UCSD-AML1 (cell line): ENCODE data around the gene GPR108.
"Not testable (repeated sequence)": the region's sequence is repeated elsewhere in the genome, so short reads cannot be mapped to it uniquely, and the experiment has no call there.

ENCODE experiments used
- DNase-seq: peaks from one replicate; lab custom pipeline; 2025; ENCODE audit not compliant: unreplicated experiment; lab: John Stamatoyannopoulos, UW

Gene GPR108

DNA sequence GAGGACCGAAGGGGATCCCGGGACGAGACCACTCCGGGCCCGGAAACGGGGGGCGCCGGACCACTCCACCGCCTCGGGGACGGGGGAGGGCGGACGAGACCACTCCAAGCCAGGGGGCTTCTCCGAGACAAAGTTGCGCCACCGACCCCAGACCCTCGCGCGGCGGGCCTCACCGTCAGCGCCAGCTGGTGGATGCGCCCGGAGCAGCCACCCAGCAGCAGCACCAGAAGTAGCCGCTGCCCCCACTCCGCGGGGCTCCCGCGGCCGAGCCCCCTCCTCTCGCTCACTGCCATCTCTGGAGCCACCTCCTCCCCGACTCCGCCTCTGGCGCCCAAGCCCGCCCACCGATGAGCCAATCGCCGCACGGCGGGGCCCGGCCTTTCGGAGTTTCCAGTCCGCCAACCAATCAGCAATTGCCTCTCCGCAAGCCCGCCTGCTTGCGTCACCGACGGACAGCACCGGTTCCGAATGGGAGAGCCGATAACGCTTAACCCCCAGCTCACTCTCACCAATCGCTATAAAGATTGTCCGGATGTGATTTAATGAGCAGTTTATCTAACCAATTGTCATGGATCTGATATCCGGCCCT lies at the start of gene GPR108:
TSS of gene GPR108 (minus strand) at position 297 of the 589 bp plus-strand sequence. CDS start at position 293, 4 bp downstream.
- DNase-seq: peak; percentile 100

DNA sequence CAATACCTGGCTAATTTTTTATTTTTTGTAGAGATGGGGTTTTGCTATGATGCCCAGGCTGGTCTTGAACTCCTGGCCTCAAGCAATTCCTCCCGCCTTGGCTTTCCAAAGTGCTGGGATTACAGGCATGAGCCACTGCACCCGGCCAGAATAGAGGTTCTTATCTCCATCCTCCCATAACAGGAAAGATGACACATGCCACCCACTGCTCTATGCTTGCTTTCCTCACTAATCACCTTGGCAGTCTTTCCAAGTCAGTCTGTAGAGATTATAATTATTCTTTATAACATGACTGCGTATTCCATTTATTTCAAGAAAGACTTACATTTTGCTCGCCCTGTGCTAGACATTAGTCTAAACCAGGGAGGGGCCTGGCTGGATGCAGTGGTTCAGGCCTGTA lies 41.8 kb upstream of the GPR108 start:
- no peak for DNase-seq

DNA sequence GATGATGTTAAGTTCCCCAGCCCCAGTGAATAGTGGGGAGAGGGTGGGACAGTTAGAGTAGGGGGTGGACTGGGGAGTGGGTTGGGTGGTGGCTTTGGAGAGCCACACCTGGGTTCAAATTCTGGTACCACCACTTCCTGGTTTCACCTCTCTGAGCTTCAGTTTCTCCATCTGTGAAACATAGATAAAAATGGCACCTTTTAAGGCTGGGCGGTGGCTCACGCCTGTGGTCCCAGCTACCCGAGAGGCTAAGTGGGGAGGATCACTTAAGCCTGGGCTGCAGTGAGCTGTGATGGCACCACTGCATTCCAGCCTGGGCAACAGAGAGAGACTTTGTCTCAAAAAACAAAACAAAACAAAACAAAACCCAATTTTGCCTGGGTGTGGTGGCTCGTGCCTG lies 41.0 kb upstream of the GPR108 start:
- no peak for DNase-seq

DNA sequence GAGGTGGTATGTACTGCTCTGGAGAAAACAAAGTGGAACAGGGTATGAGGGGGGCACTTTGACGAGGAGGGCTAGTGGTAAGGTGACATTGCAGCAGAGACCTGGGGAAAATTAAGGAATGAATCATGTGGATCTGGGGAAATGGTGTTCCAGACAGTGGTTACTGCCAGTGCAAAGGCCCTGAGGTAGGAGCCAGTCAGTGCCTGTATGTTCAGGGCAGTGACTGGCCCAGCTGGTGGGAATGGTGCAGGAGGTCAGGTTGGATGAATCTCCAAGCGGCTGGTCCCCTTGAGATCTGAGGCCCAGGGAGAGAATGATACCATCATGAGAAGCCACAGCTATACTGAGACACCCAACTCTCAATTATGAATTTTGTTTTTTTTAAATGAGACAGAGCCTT lies 40.1 kb upstream of the GPR108 start:
- no peak for DNase-seq

DNA sequence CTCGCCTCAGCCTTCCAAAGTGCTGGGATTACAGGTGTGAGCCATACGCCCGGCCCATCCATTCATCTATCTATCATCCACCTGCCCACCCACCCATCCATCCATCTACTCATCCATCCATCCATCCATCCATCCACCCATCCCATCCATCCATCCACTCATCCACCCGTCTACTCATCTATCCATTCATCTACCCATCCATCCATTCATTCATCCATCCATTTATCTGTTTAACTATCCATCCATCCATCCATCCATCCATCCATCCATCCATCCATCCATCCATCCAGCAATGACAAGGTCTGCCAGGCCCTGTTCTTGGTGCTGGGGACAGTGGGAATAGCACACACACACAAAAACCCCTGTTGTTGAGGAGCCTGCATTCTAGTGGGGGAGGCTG lies 39.6 kb upstream of the GPR108 start:
- DNase-seq: no peak

DNA sequence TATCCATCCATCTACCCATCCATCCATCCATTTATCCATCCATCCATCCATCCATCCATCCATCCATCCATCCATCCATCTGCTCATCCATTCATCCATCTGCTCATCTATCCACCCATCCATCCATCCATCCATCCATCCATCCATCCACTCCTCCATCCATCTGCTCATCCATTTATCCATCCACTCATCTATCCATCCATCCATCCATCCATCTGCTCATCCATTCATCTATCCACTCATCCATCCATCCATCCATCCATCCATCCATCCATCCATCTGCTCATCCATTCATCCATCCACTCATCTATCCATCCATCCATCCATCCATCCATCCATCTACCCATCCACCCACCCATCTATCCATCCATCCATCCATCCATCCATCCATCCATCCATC lies 38.7 kb upstream of the GPR108 start:
- not testable (repeated sequence) for DNase-seq

DNA sequence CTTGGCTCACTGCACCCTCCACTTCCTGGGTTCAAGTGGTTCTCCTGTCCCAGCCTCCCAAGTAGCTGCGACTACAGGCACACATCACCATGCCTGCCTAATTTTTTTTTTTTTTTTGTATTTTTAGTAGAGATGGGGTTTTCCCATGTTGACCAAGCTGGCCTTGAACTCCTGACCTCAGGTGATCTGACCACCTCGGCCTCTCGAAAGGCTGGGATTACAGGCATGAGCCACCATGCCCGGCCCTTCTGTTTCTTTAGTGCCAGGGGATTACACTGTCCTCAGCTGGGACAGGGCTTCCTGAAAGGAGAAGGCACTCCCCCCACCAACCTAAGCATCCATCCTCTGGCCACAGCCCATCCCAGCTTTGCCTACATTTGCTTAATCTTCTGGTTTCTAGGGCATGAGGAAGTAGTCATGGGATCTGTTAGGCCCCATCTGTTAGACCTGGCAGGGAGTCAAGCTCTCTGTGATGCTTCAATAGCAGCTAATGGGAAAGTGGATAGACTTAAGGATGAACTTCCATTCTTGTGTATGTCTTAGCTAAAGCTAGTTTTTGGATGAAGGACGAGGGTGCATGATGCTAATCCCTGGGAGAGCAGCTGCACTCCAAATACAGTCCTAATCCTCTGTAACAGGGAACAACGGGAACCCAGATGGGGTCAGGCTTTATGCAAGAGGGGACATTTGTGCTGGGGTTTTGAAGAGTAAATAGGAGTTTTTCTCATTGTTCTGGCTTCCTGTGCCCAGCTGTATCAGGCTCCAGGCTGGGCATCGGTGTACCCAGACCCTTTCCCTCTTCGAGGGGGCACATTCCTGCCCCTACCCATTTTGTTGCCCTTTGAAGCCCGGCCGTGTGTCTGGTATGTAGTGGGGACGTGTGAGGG lies 37.7 kb upstream of the GPR108 start:
- DNase-seq: peak; percentile 18

DNA sequence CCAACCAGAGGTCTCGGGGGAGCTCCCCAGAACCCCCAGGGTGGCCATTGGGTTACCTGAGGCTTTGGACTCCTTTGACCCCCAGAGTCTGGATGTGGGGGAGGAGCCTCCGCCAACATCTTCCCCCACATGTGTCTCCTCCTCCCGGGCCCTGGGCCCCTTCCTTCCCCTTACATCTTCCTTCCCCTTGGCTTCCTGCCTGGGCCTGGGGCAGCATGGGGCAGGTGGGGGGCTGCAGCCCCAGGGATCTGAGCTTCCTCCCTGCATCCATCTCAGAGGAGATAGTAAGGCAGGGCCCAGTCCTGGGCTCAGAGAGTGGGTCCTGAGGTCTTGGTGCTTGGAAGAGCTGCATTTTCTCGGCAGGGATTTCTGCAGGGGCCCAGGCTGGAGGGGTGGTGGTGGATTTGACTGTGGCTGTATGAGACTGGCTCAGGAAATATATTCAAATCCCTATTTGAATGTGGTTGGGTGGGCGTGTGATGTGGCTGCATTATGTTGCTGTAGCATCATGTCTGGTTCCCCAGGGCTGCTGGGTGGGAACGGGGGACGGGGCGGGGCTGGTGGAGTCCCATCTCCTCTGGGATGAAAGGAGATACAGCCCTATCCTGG lies 36.0 kb upstream of the GPR108 start:
- DNase-seq: peak; percentile 79

DNA sequence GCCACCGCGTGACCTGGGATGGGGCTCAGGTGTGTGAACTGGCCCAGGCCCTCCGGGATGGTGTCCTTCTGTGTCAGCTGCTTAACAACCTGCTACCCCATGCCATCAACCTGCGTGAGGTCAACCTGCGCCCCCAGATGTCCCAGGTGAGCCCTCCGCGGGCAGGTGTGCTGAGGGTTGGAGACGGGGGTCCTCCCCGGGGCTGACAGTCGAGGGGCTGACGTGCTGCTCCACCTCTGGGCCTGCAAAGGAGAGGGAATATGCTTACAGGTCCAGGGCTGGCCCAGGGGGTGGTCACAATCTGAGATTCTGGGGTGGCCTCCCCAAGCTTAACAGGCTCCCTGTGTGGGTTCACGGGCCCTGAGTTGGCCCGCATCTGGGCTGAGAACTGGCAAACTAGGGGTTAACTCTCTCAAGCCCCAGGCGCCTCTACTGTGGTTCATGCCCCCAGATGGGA lies 35.5 kb upstream of the GPR108 start:
- DNase-seq: no peak

DNA sequence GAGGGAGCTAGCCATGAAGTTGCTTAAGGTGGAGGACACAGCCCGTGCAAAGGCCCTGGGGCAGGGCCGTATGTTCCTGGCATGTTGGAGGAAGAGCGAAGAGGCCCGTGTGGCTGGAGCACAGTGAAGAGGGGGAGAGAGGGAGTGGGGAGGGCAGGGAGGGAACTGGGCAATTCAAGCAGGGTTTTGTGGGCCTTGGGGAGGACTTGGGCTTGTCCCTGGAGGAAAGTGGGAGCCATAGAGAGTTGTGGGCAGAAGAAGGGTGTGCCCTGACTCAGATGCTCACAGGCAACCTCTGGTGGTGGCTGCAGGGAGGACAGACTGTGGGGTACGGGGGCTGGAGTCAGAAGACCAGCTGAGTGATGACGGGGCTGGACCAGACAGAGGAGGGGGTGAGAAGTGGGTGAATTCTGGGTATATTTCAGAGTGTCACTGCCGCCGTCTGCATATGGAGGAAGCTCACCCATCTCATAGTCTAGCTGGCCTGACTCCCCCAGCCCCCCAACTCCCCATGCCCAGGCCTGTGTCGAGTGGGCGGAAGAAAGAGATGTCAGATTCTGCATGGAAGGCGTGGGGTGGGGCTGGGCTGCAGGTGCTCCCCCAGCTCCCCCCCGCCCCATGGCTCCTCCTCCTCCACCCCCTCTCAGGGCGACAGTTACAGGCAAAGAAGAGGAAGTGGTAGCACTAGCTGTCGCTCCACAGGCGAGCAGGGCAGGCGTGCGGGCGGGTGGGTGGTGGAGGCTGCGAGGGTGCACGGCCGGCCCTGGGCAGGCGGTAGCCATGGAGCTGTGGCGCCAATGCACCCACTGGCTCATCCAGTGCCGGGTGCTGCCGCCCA lies 34.9 kb upstream of the GPR108 start, which contains the start of gene VAV1:
TSS of gene VAV1 (plus strand) at position 681 of the 838 bp plus-strand sequence. CDS start at position 781, 100 bp downstream.
- DNase-seq: peak; percentile 93

DNA sequence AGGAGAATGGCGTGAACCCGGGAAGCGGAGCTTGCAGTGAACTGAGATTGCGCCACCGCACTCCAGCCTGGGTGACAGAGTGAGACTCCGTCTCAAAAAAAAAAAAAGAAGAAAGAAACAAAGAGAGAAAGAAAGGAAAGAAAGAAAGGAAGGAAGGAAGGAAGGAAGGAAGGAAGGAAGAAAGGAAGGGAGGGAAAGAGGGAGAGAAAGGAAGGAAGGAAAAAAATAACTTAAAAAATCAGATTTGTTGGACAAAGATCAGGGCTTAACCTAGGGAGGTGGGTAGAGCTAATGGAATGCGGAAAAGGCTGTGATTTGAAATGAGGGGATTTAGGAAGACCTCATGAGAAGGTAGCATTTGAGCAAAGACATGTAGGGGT lies 34.3 kb upstream of the GPR108 start:
- DNase-seq: not testable (repeated sequence)

DNA sequence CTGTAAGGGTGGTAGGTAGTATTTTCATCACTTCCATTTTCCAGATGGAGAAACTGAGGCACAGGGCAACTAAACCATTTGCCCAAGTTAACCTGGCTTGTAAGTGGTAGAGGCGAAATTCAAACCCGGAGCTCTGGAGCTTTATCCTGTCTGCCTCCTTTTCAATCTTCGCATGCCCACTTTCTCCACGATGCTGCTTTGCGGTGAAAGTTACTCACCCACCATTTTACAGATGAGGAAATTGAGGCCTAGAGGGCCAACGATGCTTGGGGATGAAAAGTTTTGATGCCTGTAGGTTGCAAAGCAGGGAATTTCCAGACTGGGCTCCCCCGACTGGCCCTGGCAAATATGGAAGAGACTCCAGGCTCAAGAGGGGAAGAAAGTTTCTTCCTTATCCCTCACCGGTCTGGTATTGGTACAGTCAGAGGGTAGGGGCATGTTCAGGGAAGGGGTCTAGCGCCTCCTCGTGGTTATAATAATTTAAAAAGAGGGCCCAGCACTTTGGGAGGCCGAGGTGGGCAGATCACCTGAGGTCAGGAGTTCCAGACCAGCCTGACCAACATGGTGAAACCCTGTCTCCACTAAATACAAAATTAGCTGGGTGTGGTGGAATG lies 31.7 kb upstream of the GPR108 start:
- peak; percentile 31 for DNase-seq

DNA sequence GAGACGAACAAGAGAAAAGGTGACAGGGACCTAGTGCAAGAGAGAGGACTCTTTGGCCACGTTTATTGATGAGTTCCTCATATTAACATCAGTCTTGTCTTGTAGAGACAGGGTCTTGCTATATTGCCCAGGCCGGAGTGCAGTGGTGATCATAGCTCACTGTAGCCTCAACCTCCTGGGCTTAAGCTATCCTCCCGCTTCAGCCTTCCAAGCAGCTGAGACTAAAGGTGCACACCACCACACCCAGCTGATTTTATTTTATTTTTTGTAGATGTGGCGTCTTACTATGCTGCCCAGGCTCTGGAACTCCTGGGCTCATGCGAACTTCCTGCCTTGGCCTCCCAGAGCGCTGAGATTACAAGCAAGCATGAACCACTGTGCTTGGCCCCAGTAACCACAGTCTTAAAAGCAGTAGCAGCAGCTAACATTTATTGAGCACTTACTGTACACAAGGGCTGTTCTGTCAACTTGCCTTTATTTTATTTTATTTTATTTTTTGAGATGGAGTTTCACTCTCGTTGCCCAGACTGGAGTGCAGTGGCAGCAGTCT lies 30.9 kb upstream of the GPR108 start:
- DNase-seq: no peak

DNA sequence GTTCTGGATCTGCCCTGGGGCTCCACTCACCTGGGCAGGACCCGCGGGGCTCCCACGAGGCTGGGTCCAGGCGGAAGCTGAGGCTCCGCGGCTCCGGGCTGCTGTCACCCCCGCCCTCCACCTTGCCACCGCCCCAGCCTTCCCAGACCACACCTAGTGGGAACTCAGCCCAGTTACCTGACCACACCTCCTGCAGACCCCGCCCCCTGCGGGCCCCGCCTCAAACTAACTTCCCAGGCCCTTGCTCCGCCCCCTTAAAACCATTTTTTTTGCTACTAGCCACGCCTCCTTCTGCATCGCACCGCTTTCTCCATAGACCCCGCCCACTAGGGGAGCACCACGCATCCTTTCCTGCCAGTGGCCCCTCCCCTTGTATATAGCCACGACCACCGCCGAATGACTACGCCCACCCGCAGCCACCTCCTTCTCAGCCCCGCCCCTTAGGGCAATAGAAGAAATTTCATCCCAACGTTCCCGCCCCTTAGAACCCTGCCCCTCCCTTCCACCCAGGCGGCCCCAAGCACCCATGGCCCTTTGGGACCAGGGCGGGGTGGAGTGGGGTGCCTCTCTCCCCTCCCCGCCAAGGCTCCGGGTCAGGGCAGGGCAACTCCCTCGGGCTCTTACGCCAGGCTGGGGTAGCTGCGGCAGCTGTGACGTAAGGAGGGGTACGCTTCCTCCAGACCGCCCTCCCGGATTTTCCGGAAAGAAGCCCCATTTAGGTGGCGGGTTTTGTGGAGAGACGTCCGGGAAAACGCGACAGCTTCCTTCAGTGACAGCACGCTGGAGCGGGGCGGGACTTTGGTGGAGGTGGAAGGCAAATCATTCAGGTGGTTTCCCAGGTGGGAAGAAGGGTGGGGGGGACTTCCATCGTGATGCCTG lies 30.2 kb upstream of the GPR108 start, which contains the start of gene SH2D3A:
TSS of gene SH2D3A (minus strand) at position 79 of the 879 bp plus-strand sequence. CDS start 3,687 bp downstream, outside the sequence.
- DNase-seq: peak; percentile 87

DNA sequence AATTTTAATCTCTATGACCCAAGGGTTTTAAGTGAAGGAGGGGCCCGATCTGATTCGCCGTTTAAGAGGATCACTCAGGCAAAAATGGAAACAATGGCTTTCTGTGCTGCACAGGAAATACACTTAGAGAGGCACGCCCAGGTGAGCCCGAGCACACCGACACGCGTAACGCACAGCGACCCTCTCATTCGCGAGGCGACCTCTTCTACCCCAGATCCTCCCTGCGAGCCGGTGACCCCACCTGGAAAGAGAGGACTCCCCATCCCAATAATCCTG lies 29.6 kb upstream of the GPR108 start:
- DNase-seq: no peak

DNA sequence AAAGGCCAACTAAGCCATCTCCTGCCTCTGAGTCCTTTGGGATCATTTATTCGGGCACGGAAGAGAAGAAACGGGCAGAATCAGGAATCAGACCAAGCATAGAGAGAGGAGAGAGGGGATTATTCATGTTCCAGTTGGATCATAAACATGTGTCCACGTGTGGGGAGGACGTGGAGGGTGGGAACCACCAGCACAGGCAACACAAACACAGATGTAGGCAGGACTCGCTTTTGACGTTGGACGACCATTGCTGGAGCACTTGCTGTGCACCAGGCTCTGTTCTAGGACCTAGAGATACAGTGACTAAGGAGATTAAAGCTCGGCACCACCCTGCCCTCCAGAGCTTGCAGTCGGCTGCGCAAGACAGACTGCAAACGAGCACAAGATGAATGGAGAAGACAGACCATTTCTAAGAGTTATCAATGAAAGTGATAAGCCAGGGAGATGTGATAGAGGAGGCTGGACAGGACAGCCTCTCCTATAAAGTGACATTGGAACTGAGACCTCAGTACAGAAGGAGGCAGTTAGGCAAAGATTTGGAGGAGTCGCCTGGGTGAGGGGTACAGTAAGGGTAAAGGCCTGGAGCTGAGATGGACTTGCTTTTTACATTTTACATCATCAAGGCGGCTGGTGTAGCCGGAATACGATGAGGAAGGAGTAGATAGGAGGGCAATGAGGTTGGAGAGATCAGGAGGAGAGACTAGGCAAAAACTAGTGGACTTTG lies 29.1 kb upstream of the GPR108 start:
- DNase-seq: no peak

DNA sequence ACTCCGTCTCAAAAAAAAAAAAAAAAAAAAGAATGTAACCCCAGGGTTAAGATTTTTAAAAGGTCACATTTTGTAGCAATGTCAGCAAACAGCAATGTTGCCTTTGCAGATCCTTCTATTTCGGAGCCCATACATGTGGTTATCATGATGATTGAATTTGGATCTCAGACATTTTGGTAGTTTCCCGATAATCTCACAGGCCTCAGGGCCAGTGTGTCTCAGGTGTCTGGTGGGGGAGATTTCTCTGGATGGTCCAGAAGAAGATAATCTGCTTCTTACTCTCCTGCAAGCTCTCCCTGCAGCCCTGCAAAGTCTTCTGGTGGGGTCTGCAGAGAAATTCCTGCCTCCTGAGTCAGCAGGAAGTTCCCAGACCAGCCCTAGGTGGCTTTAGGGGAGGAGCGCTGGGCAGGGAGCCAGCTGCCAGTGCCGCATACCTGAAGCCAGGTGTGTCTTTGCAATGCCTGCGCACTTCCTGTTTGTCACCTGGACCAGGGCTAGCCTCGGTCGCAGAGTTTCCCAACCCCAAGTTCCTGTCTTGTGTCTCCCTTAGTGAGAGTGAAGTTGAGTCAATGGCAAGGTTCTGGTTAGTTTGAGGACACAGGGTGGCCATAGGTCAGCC lies 28.5 kb upstream of the GPR108 start:
- no peak for DNase-seq

DNA sequence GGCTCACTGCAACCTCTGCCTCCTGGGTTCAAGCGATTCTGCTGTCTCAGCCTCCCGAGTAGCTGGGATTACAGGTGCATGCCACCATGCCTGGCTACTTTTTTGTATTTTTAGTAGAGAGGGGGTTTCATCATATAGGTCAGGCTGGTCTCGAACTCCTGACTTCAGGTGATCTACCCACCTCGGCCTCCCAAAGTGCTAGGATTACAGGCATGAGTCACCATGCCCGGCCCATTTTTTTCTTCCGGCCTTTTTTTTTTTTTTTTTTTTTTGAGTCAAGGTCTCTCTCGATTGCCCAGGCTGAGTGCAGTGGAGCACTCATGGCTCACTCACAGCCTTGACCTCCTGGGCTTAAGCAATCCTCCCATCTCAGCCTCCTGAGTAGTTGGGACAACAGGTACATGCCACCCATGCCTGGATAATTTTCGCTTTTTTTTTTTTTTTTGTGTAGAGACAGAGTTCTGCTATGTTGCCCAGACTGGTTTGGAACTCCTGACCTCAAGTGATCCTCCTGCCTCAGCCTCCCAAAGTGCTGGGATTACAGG lies 24.9 kb upstream of the GPR108 start:
- not testable (repeated sequence) for DNase-seq
